HG03045 (cell line): Measurements from ENCODE around the gene TSHZ2.
"Not testable (repeated sequence)": the region's sequence is repeated elsewhere in the genome, so short reads cannot be mapped to it uniquely, and the experiment has no call there.

Experiments used
- ATAC-seq: cut with Tn5 transposase; IDR thresholded peaks from one replicate; pipeline ENCODE4 v1.9.1; 2021; ENCODE audit warnings: mild to moderate bottlenecking, moderate library complexity; ENCODE audit not compliant: unreplicated experiment

TSHZ2 gene

GRCh38 chr20:53434662-53435061, 462.5 kb downstream of the TSHZ2 start:
- no peak for ATAC-seq

DNA sequence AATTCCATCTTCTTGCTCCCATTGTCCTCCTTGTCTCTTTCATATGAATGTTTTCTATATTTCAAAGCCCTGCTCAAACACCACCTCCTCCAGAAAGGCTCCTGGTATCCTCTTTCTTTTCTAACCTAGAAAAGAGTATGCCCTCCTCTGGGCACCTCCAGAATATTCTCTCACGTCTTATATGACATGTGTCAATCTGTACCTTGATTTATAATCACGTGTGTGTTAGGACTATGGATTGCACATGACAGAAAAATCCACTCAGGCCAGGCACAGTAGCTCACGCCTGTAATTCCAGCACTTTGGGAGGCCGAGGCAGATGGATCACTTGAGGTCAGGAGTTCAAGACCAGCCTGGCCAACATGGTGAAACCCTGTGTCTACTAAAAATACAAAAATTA, 464.8 kb downstream of the TSHZ2 start:
- not testable (repeated sequence) for ATAC-seq

GRCh38 chr20:53438368-53438767, 466.2 kb downstream of the TSHZ2 start:
- no peak for ATAC-seq

- no peak for ATAC-seq
Observed at GRCh38 chr20:53439046-53439445, 466.9 kb downstream of the TSHZ2 start.

DNA sequence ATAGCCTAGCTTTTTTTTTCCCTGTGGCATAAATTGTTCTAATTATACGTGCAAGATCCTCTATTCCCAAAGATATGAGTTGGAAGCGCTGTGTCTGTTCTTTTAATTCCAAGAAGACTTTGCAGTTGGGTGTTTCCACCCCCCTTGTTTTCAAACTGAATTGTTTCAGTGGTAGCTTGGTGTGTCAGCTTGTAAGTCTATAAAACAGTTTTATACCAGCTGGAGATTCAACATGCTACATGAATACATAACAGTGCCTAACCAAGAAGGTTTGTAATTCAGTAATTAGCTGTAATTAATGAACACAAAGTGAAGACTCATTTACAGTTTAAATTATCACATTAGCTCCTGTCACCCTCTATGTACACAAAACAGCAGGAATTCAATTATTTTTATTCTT, 467.5 kb downstream of the TSHZ2 start:
- ATAC-seq: no peak

DNA sequence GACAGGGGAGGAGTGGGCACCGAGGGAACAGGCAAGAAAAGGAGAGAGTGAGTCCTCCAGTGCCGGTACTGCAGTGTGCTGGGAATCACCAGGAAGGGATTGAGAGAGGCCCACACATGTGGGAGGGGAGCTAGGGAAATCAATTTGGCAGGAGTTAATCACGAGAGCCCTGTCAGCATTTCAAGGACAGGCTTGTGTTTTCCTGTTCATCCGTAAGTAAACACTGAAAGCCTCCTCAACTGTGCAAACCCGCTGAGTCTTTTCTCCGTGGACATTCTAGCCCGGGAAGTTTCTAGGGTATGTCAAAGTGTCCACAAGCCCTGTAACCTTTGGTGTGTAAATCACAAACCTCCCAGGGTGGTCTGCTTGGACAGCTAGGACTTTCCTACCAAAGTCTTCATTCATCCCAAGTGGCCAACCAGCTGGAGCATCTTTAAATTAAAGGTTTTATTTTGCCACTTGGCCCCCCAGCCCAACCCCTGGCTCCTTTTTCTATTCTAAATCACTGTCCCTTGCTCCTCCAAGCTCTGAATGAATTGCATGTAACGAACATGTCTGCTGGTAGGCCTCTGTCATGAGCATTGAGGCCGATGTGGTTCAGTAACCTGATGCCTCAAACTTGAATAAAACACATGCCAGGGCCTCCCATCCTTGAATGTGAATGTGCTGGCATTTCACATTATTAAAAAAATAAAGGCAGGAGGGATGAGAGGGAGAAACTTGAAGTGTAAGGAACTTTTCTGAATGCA, 472.4 kb downstream of the TSHZ2 start:
- no peak for ATAC-seq

DNA sequence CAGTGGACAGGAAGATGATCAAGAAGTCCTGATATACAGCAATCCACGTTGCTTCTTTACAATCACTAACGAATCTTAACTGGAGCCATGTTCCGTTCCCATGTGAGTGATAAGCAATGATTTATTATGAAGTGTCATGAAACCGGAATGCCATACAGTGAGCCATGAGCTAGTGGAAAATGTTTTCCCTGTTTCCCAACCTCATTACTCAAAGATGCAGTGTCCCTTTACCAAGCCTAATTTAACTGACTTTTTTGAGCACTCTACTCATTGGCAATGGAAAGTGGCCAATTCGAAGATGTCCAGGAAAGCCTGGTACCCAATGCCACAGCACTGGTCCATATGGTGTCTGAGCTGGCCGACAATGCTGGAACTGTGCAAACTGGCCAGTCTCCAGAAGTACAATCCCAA, 473.2 kb downstream of the TSHZ2 start:
- no peak for ATAC-seq

DNA sequence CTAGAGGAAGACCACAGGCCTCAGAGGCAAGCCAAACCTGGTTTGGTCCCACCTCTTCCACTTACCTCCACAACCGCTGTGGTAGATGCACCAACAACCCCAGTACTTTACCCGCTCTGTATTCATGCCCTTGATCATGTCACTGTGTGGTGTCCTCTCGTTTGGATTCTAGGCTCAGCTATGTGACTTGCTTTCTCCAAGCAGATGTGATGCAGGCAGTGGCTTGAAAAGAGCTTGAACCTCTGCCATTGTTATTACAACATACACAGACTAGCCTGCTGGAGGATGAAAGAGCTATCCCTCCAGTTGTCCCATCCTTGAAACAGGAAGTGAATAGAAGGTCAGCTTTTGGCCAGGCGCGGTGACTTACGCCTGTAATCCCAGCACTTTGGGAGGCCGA, 473.8 kb downstream of the TSHZ2 start:
- no peak for ATAC-seq

GRCh38 chr20:53447316-53447715, 475.2 kb downstream of the TSHZ2 start:
- no peak for ATAC-seq

GRCh38 chr20:53448426-53448825, 476.3 kb downstream of the TSHZ2 start:
- ATAC-seq: no peak

DNA sequence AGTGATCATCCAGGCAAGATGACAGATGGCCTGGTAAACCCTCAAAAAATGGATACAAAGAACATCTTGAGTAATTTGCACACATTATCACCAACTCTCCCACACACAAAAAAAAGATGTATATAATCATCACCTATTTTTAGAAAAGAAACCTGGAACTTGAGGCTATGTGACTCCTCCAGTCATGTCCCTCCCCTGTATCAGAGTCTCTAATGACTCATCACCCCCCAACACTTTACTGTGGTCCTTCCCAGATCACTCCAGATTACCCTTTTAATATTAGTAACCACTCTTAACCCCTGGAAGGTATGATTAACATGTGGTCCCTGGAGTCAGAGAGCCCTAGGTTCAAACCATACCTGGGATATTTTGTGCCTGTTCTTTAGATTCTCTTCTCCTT, 476.7 kb downstream of the TSHZ2 start:
- no peak for ATAC-seq

- no peak for ATAC-seq
Observed at GRCh38 chr20:53453076-53453475, 480.9 kb downstream of the TSHZ2 start.

- ATAC-seq: no peak
Observed at GRCh38 chr20:53454675-53455276, 482.6 kb downstream of the TSHZ2 start.

- ATAC-seq: no peak
Observed at GRCh38 chr20:53463101-53463972, 491.2 kb downstream of the TSHZ2 start.

DNA sequence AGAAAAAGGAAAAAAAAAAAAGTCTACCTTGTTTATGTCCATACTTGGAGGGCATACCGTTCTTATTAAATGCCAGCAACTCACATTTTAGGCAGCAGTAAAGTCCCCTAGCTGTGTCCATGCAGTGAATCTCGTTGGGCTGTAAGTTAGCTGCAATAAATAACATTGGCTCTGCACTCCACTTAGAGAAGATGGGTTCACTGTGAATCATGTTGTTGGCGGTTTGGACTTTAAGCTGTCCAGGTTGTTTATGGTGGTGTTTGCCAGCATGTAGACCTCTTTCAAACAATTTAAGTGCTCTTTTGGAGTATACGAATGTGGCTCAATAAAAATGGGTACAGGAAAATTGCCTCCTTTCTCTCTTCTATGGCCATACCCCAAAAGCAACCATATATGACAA, 494.1 kb downstream of the TSHZ2 start:
- ATAC-seq: no peak

GRCh38 chr20:53468587-53468986, 496.4 kb downstream of the TSHZ2 start:
- no peak for ATAC-seq

- not testable (repeated sequence) for ATAC-seq
Observed at GRCh38 chr20:53472859-53473258, 500.7 kb downstream of the TSHZ2 start.

DNA sequence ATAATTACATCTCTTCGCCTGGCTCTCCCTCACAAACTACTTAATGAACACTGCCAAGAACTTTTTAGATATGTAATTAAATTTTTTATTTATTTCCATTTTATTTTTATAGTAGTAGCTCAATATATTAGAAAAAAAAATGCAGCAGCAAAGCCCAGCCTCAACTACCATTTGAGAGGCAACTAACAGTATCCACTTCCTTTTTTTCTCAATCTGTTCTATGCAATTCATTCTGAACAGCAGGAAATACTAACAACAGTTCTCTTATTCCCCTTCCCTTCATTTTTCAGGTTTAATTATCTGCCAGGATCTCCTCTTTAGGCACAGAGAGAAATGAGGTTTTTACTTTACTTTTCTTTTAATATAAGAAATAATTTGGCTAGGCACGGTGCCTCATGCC, 508.8 kb downstream of the TSHZ2 start:
- ATAC-seq: no peak

- ATAC-seq: no peak
Observed at GRCh38 chr20:53487461-53488200, 515.5 kb downstream of the TSHZ2 start.

DNA sequence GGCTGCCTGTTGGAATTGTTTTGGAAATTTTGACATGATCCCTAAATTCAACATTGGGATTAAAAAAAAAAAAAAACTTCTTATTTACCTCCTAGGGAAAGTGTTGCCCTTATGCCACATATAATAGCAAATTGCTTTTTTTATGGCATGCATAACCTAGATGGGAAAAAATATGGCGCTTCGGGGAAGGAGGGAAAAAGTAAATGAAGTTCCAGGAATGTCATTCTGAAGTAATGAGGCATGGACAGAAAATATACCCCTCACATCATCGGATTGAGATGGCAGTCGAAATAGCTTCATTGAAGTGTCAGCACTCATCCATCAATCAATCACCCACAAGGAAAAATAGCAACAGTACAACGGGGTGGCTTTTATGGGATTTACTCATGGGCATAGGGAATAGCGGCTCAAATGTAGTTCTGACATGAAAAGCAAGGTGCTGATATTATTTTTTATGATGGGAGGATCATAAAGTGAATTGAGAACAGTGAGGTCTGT, 516.7 kb downstream of the TSHZ2 start:
- no peak for ATAC-seq

DNA sequence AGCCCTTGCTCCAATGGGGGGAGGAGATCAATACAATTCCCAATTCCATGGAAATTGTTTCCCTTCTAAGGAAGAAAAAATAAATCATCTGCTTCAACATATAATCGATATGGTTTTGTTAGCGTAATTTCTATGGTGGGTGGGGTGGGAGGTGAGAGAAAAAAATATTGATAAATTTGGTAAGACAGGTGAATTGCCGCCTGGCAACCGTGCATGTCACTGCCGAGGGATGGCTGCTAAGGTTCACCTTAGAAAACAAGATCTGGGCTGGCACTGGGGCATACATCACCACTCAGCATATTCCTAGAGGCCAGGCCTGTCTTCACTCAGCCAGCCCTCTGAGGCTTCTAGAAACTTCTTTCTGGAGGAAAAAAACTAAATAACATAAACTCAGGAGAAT, 517.4 kb downstream of the TSHZ2 start:
- no peak for ATAC-seq
